NCI-H510A treated with DMSO at 0.1 percent for 48 hours (cell line): ENCODE results near the gene PPEF2.

Source experiments
- DNase-seq: peaks from one replicate; lab custom pipeline; 2025; lab: John Stamatoyannopoulos, UW

PPEF2 gene

GRCh38 chr4:75895744-75896314, 6.4 kb downstream of the PPEF2 start:
- peak; percentile 82 for DNase-seq

DNA sequence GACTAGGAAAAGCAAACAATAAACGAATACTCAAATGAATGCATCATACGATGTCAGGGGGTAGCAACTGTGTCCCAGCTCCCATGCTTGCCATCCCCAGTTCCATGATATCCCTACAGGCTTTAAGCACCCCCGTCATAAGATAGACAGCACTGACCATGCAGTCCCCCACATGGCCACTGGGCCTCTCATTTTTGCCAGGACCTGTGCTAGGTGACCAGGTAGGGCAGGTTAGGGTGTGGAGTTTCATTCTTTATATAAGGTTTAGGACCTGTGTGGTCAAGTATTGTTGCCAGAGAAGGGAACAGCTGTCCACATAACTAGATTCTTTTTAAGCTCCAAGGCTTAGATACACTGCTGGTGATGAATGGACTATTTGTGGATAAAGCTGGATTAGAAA, 9.7 kb downstream of the PPEF2 start:
- no peak for DNase-seq

DNA sequence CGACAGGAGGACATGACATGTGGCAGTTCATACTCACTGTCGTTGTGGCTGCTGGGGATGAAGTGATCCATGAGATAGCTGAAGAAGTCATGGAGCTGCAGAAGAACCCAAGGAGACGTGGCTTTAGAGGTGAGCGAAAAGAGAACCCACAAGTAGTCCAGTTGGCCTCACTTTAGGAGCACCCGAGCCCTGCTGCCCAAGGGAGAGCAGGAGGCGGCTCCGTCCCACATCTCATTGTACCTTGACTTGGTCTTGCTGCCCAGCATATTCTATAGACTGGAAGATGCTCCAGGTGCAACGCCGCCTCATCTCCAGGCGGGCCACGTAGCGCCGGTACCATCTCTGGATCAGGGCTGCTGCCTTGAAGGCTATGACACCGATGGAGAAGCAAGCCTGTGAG, 10.6 kb downstream of the PPEF2 start:
- DNase-seq, result no peak

DNA sequence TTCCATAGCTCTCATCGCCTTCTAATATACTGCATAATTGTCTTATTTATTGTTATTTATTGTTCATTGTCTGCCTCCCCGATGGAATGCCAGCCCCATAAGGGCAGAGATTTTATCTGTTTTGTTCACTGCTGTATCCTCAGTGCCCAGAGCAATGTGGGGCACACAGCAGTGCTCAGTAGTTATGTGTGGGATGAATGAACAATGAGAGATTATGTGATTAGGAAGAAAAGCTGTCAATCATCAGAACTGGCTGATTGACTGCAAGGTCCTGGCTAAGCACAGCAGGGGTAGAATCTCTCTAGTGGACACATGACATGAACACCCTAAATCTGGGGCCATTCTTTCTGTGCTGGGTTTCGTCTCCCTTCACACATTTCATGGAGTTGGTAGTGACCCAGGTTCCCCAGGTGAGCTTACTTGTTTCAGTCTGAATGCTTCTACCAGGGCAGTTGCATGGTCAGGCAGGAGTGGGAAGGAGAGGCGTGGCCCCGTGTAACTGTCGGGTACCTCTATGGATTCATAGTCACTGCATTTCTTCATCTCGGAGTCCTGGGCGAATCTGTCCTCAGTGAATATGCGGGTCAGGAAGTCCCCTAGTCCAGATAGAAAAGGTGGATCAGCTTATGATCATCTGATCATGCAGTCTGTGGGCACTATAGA, 12.6 kb downstream of the PPEF2 start:
- no peak for DNase-seq

DNA sequence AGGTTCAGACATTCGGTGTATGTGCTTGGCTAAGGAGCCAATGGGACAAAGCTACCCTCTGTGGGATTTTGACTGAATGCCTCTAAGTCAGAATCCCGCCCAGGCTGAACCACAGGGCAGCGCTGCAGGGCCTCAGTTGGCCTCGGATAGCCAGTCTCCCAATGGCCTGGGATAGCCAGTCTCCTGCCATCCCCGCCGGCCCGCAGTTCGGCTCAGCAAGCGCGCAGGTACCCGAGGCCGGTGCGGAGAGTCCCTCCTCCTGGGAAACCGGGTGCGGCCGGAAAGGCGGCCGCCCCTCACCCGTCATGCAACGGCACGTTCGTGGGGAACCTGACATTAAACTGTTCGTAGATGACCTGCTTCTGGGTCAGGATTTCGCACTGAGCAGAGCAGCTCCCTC, 16.1 kb downstream of the PPEF2 start:
- DNase-seq, result no peak

DNA sequence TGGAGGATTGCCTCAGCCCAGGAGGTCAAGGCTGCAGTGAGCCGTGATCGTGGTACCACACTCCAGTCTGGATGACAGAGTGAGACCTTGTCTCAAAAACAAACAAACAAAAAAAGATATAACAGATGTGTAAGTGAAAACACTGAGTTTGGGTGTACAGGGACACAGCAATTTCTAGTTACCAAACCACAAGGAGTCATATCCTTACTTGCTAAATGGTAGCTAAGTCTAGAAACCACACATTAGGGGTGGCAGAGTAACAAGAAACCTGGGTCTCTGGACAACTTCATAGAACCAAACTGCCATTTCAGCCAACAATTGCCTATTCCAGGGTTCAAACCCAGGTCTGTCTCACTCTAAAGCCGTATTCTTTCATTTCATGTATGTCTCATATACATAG, 20.8 kb downstream of the PPEF2 start:
- no peak for DNase-seq

DNA sequence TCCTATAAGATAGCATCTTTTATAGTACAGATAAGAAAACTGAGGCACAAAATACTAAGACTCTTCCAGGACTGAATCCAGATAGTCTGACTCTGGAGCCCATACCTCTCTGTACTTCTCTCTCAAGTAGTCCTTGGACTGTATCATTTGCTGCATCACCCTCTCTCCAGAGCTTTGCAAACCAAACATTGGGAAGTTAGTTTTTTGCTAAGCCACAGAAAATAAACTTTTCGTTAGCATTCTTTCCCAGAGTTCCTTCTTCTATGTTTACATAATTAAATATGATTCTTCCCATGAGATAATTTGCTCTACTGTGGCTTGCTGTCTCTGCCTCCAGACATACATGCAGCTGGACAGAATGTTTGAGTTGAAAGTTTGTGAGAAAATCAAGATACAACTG, 22.0 kb downstream of the PPEF2 start:
- DNase-seq, result no peak

DNA sequence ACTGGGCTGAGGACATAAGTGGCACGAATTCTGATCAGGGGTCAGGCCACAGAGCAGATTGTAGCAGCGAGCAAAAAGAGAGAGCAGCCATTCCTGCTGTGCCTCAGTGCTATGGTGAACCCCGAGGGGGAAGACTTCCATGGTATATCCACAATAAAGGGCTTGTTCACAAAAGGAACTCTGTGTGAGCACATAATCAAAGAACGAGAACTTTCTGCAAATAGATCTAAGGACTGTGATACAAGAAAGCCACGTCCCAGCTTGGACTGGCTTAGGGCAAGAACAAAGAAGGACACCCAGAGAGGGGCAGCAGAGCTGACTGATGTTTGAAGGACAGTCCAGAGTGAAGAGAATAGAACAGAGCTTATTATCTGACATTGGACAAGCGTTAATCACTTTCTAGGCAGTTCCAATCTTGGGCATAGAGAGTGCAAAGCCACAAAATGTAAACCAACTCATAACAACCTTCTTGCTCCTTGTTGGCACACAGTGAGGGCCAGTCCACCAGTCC, 24.0 kb downstream of the PPEF2 start:
- no peak for DNase-seq

DNA sequence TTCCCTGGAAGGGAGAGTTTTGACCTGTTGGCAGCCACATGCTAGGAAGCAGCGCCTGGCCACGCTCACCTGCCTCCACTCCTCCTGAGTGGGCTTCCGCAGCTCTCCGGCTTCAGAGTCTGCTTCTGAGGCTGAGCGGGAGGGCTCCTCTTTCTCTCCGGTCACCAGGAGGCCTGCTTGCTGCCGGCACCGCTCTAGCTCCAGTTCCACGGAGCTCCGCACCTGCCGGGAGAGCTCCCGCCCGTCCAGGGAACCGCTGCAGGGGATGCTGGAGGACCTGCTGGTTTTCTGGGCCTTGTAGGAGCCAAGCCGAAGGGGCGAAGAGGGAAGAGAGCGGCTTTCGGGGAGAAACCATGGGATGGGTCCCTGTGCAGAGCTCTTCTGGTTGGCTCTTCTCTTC, 26.0 kb downstream of the PPEF2 start:
- no peak for DNase-seq

DNA sequence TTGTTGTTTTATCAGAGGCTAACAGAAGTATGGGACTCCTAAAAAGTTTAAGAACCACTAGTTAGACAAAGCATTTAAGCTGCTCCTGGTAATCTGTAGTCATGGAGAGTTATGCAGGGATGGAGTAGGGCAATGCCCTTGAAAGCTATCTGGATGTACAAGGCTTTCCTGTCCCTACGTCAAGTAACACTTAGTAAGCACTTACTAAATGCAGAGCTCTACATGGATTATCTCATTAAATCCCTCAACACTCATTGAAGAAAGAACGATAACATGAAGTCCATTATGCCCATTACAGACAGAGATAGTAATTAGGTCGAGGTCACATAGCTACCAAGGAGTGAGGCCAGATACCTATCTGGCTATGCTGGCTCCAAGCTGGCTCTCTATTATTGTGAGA, 33.2 kb downstream of the PPEF2 start:
- no peak for DNase-seq

DNA sequence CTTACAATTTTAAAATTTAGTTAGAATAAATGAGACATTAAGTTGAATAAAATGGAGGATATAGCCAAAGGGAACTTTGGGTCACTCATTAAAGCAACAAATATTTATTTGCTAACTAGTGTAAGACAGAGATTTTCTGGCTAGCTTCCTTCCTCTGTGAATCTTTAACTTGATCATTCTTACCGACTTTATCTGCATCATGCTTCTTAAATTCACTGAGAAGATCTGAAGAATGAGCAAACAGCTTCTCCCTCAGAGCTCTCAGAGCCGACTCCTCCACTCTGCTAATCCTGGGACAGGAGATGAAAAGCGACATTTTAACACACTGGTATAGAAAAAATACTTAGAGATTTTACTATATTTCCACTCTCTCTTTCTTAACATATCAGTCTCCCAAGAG, 35.1 kb downstream of the PPEF2 start:
- DNase-seq, result no peak

- no peak for DNase-seq
Observed at GRCh38 chr4:75860606-75861005, 41.6 kb downstream of the PPEF2 start.

DNA sequence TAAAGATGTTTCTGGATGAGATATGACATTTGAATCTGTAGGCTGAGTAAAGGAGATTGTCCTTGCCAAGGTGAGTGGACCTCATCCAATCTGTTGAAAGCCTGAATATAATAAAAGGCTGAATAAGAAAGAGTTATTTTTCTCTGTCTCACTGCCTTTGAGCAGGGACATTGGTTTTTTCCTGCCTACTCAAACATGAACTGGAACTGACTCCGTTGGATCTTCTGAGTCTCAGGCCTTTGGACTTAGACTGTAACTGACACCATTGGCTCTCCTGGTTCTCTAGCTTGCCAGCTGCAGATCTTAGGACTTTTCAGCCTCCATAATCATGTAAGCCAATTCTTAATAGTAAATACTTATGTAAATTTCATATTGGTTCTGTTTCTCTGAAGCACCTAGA, 43.5 kb downstream of the PPEF2 start:
- DNase-seq, result no peak

GRCh38 chr4:75849461-75849860, 52.8 kb downstream of the PPEF2 start:
- DNase-seq, result no peak

DNA sequence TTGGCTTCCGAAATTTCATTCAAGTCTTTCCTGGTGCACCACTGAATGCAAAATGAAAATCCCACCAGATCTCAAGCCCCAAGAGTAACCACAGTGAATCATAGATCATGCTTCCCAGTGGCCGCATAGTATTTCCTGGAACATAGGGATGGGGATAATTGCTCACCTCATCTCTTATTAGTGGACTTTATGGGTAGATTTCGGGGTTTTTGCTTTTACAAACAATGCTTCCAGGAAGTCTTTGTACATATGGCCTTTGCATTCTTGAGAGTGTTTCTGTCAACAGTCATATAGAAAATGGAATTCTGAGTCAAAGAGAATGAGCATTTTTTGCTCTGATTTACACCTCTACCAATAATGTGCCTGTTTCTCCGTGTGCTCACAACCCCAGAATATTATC, 53.4 kb downstream of the PPEF2 start:
- no peak for DNase-seq

DNA sequence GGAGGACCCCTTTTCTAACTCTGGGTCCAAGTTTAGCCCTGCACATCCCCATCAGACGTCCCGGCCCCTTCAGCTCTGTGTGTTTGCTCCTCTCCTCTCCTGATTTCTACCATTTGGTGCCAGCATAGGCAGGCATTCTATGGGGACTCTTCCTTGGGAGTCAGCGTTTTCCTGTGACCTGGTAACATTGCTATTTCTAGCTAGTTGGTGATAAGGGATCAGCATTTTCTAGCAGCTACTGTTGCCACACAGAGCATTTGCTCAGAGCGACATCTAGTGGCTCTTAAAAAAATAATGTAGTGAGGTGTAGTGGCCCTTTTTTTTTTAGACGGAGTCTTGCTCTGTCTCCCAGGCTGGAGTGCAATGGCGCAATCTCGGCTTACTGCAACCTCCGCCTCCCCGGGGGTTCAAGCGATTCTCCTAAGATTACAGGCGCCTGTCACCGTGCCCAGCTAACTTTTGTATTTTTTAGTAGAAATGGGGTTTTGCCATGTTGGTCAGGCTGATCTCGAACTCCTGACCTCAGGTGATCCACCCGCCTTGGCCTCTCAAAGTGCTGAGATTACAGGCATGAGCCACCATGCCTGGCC, 54.0 kb downstream of the PPEF2 start:
- peak; percentile 75 for DNase-seq

DNA sequence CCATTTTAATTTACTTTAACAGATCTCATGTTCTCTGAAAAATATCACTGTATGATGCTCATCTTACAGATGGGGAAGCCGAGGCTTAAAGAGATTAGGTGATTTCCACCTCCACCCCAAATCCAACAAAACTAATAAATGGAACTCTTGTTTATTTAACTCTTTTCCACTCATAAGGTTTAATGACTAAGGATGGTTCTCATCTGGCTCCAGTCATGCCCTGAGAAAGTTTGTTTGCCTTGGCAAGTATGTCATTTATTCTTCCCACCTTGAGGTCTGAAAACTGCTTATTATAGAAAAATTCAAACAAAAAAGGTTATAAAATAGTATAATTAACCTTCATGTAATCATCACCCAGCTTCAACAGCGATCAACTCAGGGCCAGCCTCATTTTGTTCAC, 56.3 kb downstream of the PPEF2 start:
- no peak for DNase-seq

DNA sequence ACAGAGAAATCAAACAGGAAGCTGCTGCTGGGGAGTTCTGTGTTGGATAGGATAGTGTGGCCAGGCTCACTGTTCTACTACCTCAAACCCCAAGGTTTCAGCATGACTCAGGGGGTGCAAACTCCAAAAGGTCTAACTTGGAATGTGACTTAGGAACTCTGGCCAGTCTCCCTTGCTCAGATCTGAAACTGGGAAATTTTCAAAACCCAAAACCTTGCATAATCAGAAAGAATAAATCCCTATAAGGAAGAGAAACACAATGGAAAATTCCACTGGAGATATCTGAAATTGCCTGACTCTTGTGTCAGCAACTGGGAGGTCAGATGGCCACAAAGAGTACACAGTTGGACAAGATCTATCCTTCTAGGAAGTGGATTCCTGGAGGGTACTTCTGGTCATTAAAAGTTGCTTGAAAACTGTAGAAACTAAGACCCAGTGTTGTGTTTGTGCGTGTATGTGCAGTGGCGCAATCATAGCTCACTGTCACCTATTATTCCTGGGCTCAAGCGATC, 58.0 kb downstream of the PPEF2 start:
- DNase-seq, result no peak

GRCh38 chr4:75843596-75843995, 58.7 kb downstream of the PPEF2 start:
- no peak for DNase-seq

DNA sequence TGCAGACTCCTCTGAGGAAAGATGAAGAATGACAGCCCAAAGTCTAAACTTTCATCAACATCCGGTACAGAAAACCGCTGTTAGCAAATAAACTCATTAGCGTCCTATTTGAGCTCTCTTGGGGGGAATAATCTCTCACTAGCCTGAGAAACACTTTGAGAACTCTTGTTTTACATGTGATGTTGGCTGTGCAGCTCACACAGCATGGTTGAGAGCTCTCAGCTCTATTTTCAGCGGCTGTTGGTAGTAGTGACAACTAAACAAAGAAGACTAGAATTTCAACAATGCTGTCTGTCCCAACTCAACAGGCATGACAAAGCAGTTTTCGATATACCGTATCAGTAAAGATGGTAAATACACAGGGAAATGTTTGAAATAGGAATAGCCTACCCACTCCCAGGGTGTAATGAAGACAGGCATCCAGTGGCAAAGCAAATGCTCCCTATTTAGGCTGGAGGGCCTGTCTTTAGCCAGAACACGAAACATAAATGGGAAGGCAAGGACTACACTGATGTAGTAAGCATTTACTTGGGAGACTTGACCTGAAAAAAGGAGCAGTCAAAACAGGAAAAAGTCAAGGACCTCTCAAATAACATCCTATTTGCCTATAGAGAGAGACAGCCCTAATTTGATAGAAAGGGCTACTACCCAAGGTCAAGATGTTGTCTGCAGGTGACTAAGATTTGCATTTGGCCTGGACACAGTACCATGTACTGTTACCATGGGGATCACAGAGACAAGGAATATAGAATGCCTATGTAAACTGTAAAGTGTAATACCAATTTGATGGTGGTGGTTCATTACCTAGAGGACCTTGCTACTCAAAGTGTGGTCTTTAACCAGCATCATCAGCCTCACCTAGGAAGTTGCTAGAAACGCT, 60.4 kb downstream of the PPEF2 start:
- DNase-seq, result peak; percentile 83

- no peak for DNase-seq
Observed at GRCh38 chr4:75834772-75835154, 67.5 kb downstream of the PPEF2 start.

GRCh38 chr4:75834095-75834771, 68.0 kb downstream of the PPEF2 start:
- DNase-seq, result no peak
